Smooth muscle cell (in vitro differentiated cells): Measurements from ENCODE around the gene MED26. TPM values are rescaled to one million over a fixed set of nuclear protein-coding genes. Genes with fewer than 3 reads are reported as not detected.

ENCODE experiments used
- DNase-seq: peaks from one replicate; lab custom pipeline; 2025; ENCODE audit not compliant: unreplicated experiment; lab: John Stamatoyannopoulos, UW
- H2AFZ ChIP-seq: fragments of 200-600 bp; sonication (generic); 2 replicates; pipeline ENCODE4 v1.6.0; 2016; ENCODE audit warnings: antibody characterized with exemption, low read depth, mild to moderate bottlenecking
- H3F3A ChIP-seq: fragments of 200-600 bp; sonication (generic); 2 replicates; pipeline ENCODE4 v1.6.0; 2017; ENCODE audit warnings: antibody characterized with exemption, low read depth
- H3K27ac ChIP-seq: fragments of 200-600 bp; sonication (generic); 2 replicates; pipeline ENCODE4 v1.5.1; 2016; ENCODE audit warnings: low read depth, mild to moderate bottlenecking
- H3K27me3 ChIP-seq: fragments of 200-600 bp; sonication (generic); 2 replicates; pipeline ENCODE4 v1.6.1; 2016; ENCODE audit warnings: low read depth, mild to moderate bottlenecking
- H3K36me3 ChIP-seq: fragments of 200-600 bp; sonication (generic); 2 replicates; pipeline ENCODE4 v1.5.1; 2016; ENCODE audit warnings: low read depth
- H3K4me1 ChIP-seq: fragments of 200-600 bp; sonication (generic); 2 replicates; pipeline ENCODE4 v1.5.1; 2016; ENCODE audit warnings: low read depth
- H3K4me2 ChIP-seq: fragments of 200-600 bp; sonication (generic); 2 replicates; pipeline ENCODE4 v1.6.0; 2016; ENCODE audit warnings: mild to moderate bottlenecking
- H3K4me3 ChIP-seq: fragments of 200-600 bp; sonication (generic); 2 replicates; pipeline ENCODE4 v1.5.1; 2016; ENCODE audit warnings: mild to moderate bottlenecking
- H3K79me2 ChIP-seq: fragments of 200-600 bp; sonication (generic); 2 replicates; pipeline ENCODE4 v1.6.0; 2016; ENCODE audit warnings: low read depth, mild to moderate bottlenecking
- H3K9ac ChIP-seq: fragments of 200-600 bp; sonication (generic); 2 replicates; pipeline ENCODE4 v1.6.0; 2016; ENCODE audit warnings: low read depth
- H3K9me3 ChIP-seq: fragments of 200-600 bp; sonication (generic); replicated peaks from 2 replicates; pipeline ENCODE4 v1.5.1; 2016; ENCODE audit warnings: low read depth
- H4K20me1 ChIP-seq: fragments of 200-600 bp; sonication (generic); 2 replicates; pipeline ENCODE4 v1.6.0; 2016; ENCODE audit warnings: low read depth
- CTCF ChIP-seq: fragments of 200-600 bp; sonication (generic); IDR thresholded peaks from 2 replicates; pipeline ENCODE4 v1.5.1; 2017; ENCODE audit warnings: borderline replicate concordance, mild to moderate bottlenecking, antibody characterized with exemption; ENCODE audit not compliant: insufficient read depth, poor library complexity, severe bottlenecking
- WGBS: methylation state at CpG from one replicate; pipeline ENCODE4 v1.1.7; 2016; ENCODE audit warnings: low lambda C conversion rate; 5-methylcytosine and 5-hydroxymethylcytosine counted together
- polyA plus RNA-seq: library from polyadenylated mRNA; unstranded; fragments of >200 nt; fragmentation: Nextera tagmentation; extraction: Ambion mirVana; gene quantifications from 2 replicates; pipeline ENCODE4 v1.2.1, GENCODE V29; 2016
- total RNA-seq: library from RNA; depleted of rRNA; stranded (reverse); fragments of >200 nt; gene quantifications from 2 replicates; pipeline ENCODE4 v1.2.3, GENCODE V29; 2014

Gene MED26
- total and polyA plus RNA-seq, 2 experiments from 2014 or later, result 6.3 to 9.6 TPM

GRCh38 chr19:16659832-16660708 is 32.1 kb upstream of the MED26 start, which contains the start of gene SMIM7:
Gene SMIM7 (minus strand): TSS chr19:16660144. CDS start chr19:16660110, 34 bp downstream.
- Histone ChIP-seq H4K20me1 (peaks cover 31% of the 10 kb centered on the region), H3K9ac (peak within 1 kb of the TSS; percentile 69), H3K27ac (peak within 1 kb of the TSS; percentile 76), H3K4me3 (peak within 1 kb of the TSS; percentile 66), H3K79me2 (peaks cover 32% of the 10 kb centered on the region), H2AFZ (peak within 1 kb of the TSS; percentile 97), H3K4me2 (peak within 1 kb of the TSS; percentile 99), H3K4me1 (peaks cover 8% of the 10 kb centered on the region), H3F3A (no peaks in the 10 kb centered on the region), H3K27me3 (no peaks in the 10 kb centered on the region), H3K9me3 (no peaks in the 10 kb centered on the region), H3K36me3 (no peaks in the 10 kb centered on the region)
- peak; percentile 98 for DNase-seq
- WGBS, result 1% methylated on average over 56 of the region's 60 CpGs
- TF ChIP-seq CTCF, result peak; percentile 0

- Histone ChIP-seq H3K4me3 (peak overlapping the region; percentile 66), H4K20me1 (peaks cover 33% of the 10 kb centered on the region), H3K27ac (peak overlapping the region; percentile 76), H2AFZ (peak overlapping the region; percentile 92), H3K9ac (peak overlapping the region; percentile 69), H3K4me2 (peak overlapping the region; percentile 99), H3K36me3 (no peaks in the 10 kb centered on the region), H3K4me1 (peaks cover 8% of the 10 kb centered on the region), H3K9me3 (no peaks in the 10 kb centered on the region), H3K79me2 (peaks cover 34% of the 10 kb centered on the region), H3F3A (no peaks in the 10 kb centered on the region), H3K27me3 (no peaks in the 10 kb centered on the region)
- no peak for DNase-seq
- TF ChIP-seq CTCF, result peak; percentile 1
- WGBS, result 11% methylated on average over 13 of the region's 14 CpGs
Observed at GRCh38 chr19:16659464-16659831, 31.4 kb upstream of the MED26 start.

GRCh38 chr19:16657384-16657783 is 29.4 kb upstream of the MED26 start:
- no peak overlapping the region for H3K9ac ChIP-seq
- peaks cover 33% of the 10 kb centered on the region for H4K20me1 ChIP-seq
- H3K4me3 ChIP-seq, result no peak overlapping the region
- H3K4me1 ChIP-seq, result peaks cover 8% of the 10 kb centered on the region
- H2AFZ ChIP-seq, result no peak overlapping the region
- peaks cover 39% of the 10 kb centered on the region for H3K79me2 ChIP-seq
- TF ChIP-seq CTCF, result no peak
- H3K36me3 ChIP-seq, result no peaks in the 10 kb centered on the region
- no peaks in the 10 kb centered on the region for H3K9me3 ChIP-seq
- H3F3A ChIP-seq, result no peaks in the 10 kb centered on the region
- no peak overlapping the region for H3K27ac ChIP-seq
- no peaks in the 10 kb centered on the region for H3K27me3 ChIP-seq
- no peak for DNase-seq
- WGBS, result 100% methylated on average over 5 of the region's 5 CpGs
- H3K4me2 ChIP-seq, result no peak overlapping the region
